NCI-H2081 treated with DMSO at 0.1 percent for 48 hours (cell line): Measurements from ENCODE around the gene NUP98.
"Not testable (repeated sequence)": the region's sequence is repeated elsewhere in the genome, so short reads cannot be mapped to it uniquely, and the experiment has no call there.

Source experiments
- DNase-seq: peaks from one replicate; lab custom pipeline; 2025; lab: John Stamatoyannopoulos, UW

The NUP98 gene

GRCh38 chr11:3799143-3799542 is 1.8 kb upstream of the NUP98 start:
- no peak for DNase-seq

- DNase-seq = no peak
These were observed 489 bp downstream of the NUP98 start for GRCh38 chr11:3796801-3797328.

GRCh38 chr11:3796346-3796745 is 1.0 kb downstream of the NUP98 start:
- no peak for DNase-seq

- no peak for DNase-seq
These were observed 1.4 kb downstream of the NUP98 start for GRCh38 chr11:3796002-3796311.

- no peak for DNase-seq
These were observed 2.0 kb downstream of the NUP98 start for GRCh38 chr11:3795131-3796001.

GRCh38 chr11:3794387-3794786 is 3.0 kb downstream of the NUP98 start:
- not testable (repeated sequence) for DNase-seq

- no peak for DNase-seq
These were observed 10.4 kb downstream of the NUP98 start for GRCh38 chr11:3786781-3787428.

- no peak for DNase-seq
These were observed 13.7 kb downstream of the NUP98 start for GRCh38 chr11:3783611-3784010.

GRCh38 chr11:3782963-3783362 is 14.4 kb downstream of the NUP98 start:
- DNase-seq = no peak

- no peak for DNase-seq
These were observed 15.9 kb downstream of the NUP98 start for GRCh38 chr11:3781423-3781822.

GRCh38 chr11:3775736-3776406 is 21.5 kb downstream of the NUP98 start:
- DNase-seq = no peak

- DNase-seq = no peak
These were observed 24.2 kb downstream of the NUP98 start for GRCh38 chr11:3773180-3773579.

GRCh38 chr11:3767536-3767935 is 29.8 kb downstream of the NUP98 start:
- no peak for DNase-seq

GRCh38 chr11:3766836-3767235 is 30.5 kb downstream of the NUP98 start:
- not testable (repeated sequence) for DNase-seq

- no peak for DNase-seq
These were observed 33.1 kb downstream of the NUP98 start for GRCh38 chr11:3764266-3764665.

- DNase-seq = no peak
These were observed 42.2 kb downstream of the NUP98 start for GRCh38 chr11:3755151-3755550.

- DNase-seq = no peak
These were observed 44.2 kb downstream of the NUP98 start for GRCh38 chr11:3753110-3753509.

- DNase-seq = no peak
These were observed 49.6 kb downstream of the NUP98 start for GRCh38 chr11:3747704-3748103.

GRCh38 chr11:3745161-3745560 is 52.2 kb downstream of the NUP98 start:
- no peak for DNase-seq

GRCh38 chr11:3738723-3739122 is 58.6 kb downstream of the NUP98 start:
- DNase-seq = no peak

GRCh38 chr11:3738241-3738640 is 59.1 kb downstream of the NUP98 start:
- DNase-seq = no peak

- DNase-seq = no peak
These were observed 59.9 kb downstream of the NUP98 start for GRCh38 chr11:3737386-3737933.

GRCh38 chr11:3736816-3737215 is 60.5 kb downstream of the NUP98 start:
- DNase-seq = no peak
